Panc1 (cell line): Measurements from ENCODE around the gene FRMPD4. TPM values are rescaled to one million over a fixed set of nuclear protein-coding genes. Genes with fewer than 3 reads are reported as not detected.

ENCODE experiments used
- ATAC-seq: fragments of 200-7000 bp; cut with Tn5 transposase; 2 replicates; pipeline ENCODE4 v1.9.1; 2020; ENCODE audit warnings: mild to moderate bottlenecking, moderate library complexity
- BruUV-seq: library from RNA; stranded (reverse); fragments of 400-500 nt; replicated peaks from 2 replicates; lab custom pipeline; 2021; lab: Mats Ljungman, UMichigan
- CTCF ChIA-PET: fragments of 300-600 bp; sonication (Branson Sonifier 250); formaldehyde crosslinking; loops from one replicate; lab custom pipeline; 2022; ENCODE audit warnings: antibody characterized with exemption; lab: Charles Lee
- POLR2A ChIA-PET: fragments of 300-600 bp; sonication (Branson Sonifier 250); formaldehyde crosslinking; loops from one replicate; lab custom pipeline; 2022; ENCODE audit warnings: antibody characterized with exemption; lab: Charles Lee
- DNase-seq: peaks from one replicate; pipeline ENCODE4 v3.0.0-alpha.2; 2010; ENCODE audit warnings: low read depth, low spot score
- H3K27ac ChIP-seq: 2 replicates; pipeline ENCODE4 v1.5.1; 2011; ENCODE audit warnings: mild to moderate bottlenecking, low read length, inconsistent platforms
- H3K27me3 ChIP-seq: fragments of 200-500 bp; sonication (Bioruptor generic); 2 replicates; pipeline ENCODE4 v1.6.0; 2014; ENCODE audit warnings: low read length, inconsistent platforms; ENCODE audit not compliant: control insufficient read depth, insufficient read depth
- H3K36me3 ChIP-seq: fragments of 200-500 bp; sonication (Bioruptor generic); 2 replicates; pipeline ENCODE4 v1.5.1; 2014; ENCODE audit warnings: inconsistent platforms, mild to moderate bottlenecking, low read length, moderate library complexity; ENCODE audit not compliant: control insufficient read depth, insufficient read depth
- H3K4me1 ChIP-seq: 2 replicates; pipeline ENCODE4 v1.5.1; 2011; ENCODE audit warnings: inconsistent platforms, mild to moderate bottlenecking, low read length, moderate library complexity; ENCODE audit not compliant: control insufficient read depth, insufficient read depth
- H3K4me3 ChIP-seq, 2 experiments: 2 replicates each; pipeline ENCODE4 v1.5.1; 2011 to 2012; ENCODE audit warnings: low read depth in 2 of 2, low read length in 2 of 2, mild to moderate bottlenecking in 2 of 2, inconsistent platforms in 1 of 2, moderate library complexity in 1 of 2
- H3K9me3 ChIP-seq: fragments of 200-500 bp; sonication (Bioruptor generic); 2 replicates; pipeline ENCODE4 v1.5.1; 2014; ENCODE audit warnings: low read depth, mild to moderate bottlenecking, inconsistent platforms, low read length, moderate library complexity; ENCODE audit not compliant: control insufficient read depth, insufficient read depth
- POLR2AphosphoS5 ChIP-seq: IDR thresholded peaks from 2 replicates; pipeline ENCODE4 v1.6.1; 2012; ENCODE audit warnings: mild to moderate bottlenecking, low read depth, low read length, moderate library complexity
- SIN3A ChIP-seq: IDR thresholded peaks from 2 replicates; pipeline ENCODE4 v1.6.1; 2012; ENCODE audit warnings: low read depth, mild to moderate bottlenecking, low read length, moderate library complexity, borderline replicate concordance; ENCODE audit not compliant: insufficient read depth
- TCF7L2 ChIP-seq: IDR thresholded peaks from 2 replicates; pipeline ENCODE4 v1.6.1; 2011; ENCODE audit warnings: mild to moderate bottlenecking, low read depth, low read length, inconsistent platforms
- in situ Hi-C: cut with HindIII; loops from 2 replicates; pipeline ENCODE4 v1.10.0; 2016; ENCODE audit warnings: low sequenced_read_pairs, low pct_unique_long_range_greater_than_20kb
- intact Hi-C: fragments of 100-400 bp; cut with micrococcal nuclease; formaldehyde crosslinking; loops from one replicate; pipeline ENCODE4 v1.10.0; 2022; ENCODE audit not compliant: unreplicated experiment
- total RNA-seq: library from RNA; stranded (reverse); gene quantifications from one replicate; pipeline ENCODE4 v1.2.1, GENCODE V29; 2021; ENCODE audit not compliant: unreplicated experiment
- TF ChIP-seq, protein P1 (sequence below): fragments of 450-650 bp; IDR thresholded peaks from 2 replicates; pipeline ENCODE4 v1.5.1; 2017; ENCODE audit warnings: mild to moderate bottlenecking
- TF ChIP-seq, protein P2 (sequence below), 2 experiments: IDR thresholded peaks; 2 replicates each; pipeline ENCODE4 v1.6.1; 2011 to 2012; ENCODE audit warnings: low read depth in 2 of 2, control low read depth in 1 of 2, low read length in 1 of 2, mild to moderate bottlenecking in 1 of 2, moderate library complexity in 1 of 2; ENCODE audit not compliant: insufficient read depth in 1 of 2

FRMPD4 gene
- total RNA-seq, 1 experiment from 2014 or later = not detected

DNA sequence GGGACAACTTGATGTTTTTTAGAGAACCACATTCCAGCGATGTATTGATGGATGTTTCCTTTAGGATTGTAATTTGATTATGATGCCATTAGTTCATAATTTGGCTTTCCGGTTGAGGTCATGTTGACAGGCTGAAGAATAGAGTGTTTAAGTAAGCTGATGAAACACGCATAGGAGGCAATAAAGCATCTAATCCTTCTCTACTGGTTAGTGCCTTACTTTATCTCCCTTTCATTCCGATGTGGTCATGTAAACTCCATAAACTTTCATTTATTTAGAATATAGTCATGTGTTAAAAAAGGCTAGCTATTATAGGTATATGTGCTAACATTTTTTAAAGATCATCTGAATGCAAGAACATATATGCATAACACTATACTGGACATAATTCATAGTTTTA, 15.0 kb downstream of the FRMPD4 start:
- TF ChIP-seq SIN3A (no peak), TCF7L2 (no peak), POLR2AphosphoS5 (no peak)
- TF ChIP-seq, protein P1, sequence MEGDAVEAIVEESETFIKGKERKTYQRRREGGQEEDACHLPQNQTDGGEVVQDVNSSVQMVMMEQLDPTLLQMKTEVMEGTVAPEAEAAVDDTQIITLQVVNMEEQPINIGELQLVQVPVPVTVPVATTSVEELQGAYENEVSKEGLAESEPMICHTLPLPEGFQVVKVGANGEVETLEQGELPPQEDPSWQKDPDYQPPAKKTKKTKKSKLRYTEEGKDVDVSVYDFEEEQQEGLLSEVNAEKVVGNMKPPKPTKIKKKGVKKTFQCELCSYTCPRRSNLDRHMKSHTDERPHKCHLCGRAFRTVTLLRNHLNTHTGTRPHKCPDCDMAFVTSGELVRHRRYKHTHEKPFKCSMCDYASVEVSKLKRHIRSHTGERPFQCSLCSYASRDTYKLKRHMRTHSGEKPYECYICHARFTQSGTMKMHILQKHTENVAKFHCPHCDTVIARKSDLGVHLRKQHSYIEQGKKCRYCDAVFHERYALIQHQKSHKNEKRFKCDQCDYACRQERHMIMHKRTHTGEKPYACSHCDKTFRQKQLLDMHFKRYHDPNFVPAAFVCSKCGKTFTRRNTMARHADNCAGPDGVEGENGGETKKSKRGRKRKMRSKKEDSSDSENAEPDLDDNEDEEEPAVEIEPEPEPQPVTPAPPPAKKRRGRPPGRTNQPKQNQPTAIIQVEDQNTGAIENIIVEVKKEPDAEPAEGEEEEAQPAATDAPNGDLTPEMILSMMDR = no peak
- TF ChIP-seq, protein P2, sequence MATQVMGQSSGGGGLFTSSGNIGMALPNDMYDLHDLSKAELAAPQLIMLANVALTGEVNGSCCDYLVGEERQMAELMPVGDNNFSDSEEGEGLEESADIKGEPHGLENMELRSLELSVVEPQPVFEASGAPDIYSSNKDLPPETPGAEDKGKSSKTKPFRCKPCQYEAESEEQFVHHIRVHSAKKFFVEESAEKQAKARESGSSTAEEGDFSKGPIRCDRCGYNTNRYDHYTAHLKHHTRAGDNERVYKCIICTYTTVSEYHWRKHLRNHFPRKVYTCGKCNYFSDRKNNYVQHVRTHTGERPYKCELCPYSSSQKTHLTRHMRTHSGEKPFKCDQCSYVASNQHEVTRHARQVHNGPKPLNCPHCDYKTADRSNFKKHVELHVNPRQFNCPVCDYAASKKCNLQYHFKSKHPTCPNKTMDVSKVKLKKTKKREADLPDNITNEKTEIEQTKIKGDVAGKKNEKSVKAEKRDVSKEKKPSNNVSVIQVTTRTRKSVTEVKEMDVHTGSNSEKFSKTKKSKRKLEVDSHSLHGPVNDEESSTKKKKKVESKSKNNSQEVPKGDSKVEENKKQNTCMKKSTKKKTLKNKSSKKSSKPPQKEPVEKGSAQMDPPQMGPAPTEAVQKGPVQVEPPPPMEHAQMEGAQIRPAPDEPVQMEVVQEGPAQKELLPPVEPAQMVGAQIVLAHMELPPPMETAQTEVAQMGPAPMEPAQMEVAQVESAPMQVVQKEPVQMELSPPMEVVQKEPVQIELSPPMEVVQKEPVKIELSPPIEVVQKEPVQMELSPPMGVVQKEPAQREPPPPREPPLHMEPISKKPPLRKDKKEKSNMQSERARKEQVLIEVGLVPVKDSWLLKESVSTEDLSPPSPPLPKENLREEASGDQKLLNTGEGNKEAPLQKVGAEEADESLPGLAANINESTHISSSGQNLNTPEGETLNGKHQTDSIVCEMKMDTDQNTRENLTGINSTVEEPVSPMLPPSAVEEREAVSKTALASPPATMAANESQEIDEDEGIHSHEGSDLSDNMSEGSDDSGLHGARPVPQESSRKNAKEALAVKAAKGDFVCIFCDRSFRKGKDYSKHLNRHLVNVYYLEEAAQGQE (IDR thresholded peaks at IDR 0.05; ENCODE audit: insufficient read depth in 1 of 2, low read depth in 2 of 2, low read length in 1 of 2) = no peak
- Histone ChIP-seq H3K27ac (no peak overlapping the region), H3K36me3 (no peaks in the 10 kb centered on the region), H3K27me3 (no peaks in the 10 kb centered on the region), H3K9me3 (no peaks in the 10 kb centered on the region), H3K4me1 (no peaks in the 10 kb centered on the region), H3K4me3 (no peak overlapping the region)
- ChIA-PET CTCF (no interaction called here), POLR2A (no interaction called here)
- DNase-seq (no peak), ATAC-seq (no peak)
- in situ Hi-C loops = no loop called here
- no TSS peak for BruUV-seq
- intact Hi-C loops = no loop called here

DNA sequence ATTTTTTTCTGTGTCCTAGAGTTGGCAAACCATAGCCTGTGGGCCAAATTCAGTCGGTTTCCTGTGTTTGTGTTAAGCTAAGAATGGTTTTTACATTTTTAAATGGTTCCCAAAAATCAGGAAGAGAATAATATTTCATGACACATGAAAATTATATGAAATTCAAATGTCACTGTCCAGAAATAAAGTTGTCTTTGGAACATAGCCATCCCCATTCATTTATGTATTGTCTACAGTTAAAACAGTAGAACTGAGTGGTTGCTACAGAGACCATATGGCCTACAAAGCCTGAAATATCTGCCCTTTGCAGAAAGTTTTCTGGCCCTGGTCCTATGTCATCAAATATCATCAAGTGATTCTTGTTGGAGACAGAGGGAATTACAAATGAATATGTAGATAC, 15.5 kb downstream of the FRMPD4 start:
- TF ChIP-seq, protein P1 = no peak
- TF ChIP-seq, protein P2 (IDR thresholded peaks at IDR 0.05; ENCODE audit: insufficient read depth in 1 of 2, low read depth in 2 of 2, low read length in 1 of 2) = no peak
- TF ChIP-seq POLR2AphosphoS5 (no peak), TCF7L2 (no peak)
- intact Hi-C loops (no loop called here), in situ Hi-C loops (no loop called here)
- H3K36me3 ChIP-seq = no peaks in the 10 kb centered on the region
- DNase-seq = no peak
- ChIA-PET POLR2A (no interaction called here), CTCF (no interaction called here)
- BruUV-seq = no TSS peak
- no peaks in the 10 kb centered on the region for H3K27me3 ChIP-seq
- no peaks in the 10 kb centered on the region for H3K4me1 ChIP-seq
- H3K4me3 ChIP-seq = no peak overlapping the region
- ATAC-seq = no peak
- no peak overlapping the region for H3K27ac ChIP-seq
- H3K9me3 ChIP-seq = no peaks in the 10 kb centered on the region
